GM18951 (cell line): ENCODE measurements around the gene LSMEM2.
"Not testable (repeated sequence)": the region's sequence is repeated elsewhere in the genome, so short reads cannot be mapped to it uniquely, and the experiment has no call there.

Source experiments
- POLR2A ChIP-seq: IDR thresholded peaks from 4 replicates; pipeline ENCODE4 v1.6.1; 2011; ENCODE audit warnings: mild to moderate bottlenecking; ENCODE audit not compliant: insufficient read length, insufficient read depth; ENCODE audit errors: extremely low read depth
- in situ Hi-C: fragments of 300-500 bp; cut with MboI; formaldehyde crosslinking; loops from one replicate; pipeline ENCODE4 v1.12.0; 2022; ENCODE audit warnings: low sequenced_read_pairs, mixed read lengths, inconsistent platforms; ENCODE audit not compliant: unreplicated experiment

LSMEM2 gene

DNA sequence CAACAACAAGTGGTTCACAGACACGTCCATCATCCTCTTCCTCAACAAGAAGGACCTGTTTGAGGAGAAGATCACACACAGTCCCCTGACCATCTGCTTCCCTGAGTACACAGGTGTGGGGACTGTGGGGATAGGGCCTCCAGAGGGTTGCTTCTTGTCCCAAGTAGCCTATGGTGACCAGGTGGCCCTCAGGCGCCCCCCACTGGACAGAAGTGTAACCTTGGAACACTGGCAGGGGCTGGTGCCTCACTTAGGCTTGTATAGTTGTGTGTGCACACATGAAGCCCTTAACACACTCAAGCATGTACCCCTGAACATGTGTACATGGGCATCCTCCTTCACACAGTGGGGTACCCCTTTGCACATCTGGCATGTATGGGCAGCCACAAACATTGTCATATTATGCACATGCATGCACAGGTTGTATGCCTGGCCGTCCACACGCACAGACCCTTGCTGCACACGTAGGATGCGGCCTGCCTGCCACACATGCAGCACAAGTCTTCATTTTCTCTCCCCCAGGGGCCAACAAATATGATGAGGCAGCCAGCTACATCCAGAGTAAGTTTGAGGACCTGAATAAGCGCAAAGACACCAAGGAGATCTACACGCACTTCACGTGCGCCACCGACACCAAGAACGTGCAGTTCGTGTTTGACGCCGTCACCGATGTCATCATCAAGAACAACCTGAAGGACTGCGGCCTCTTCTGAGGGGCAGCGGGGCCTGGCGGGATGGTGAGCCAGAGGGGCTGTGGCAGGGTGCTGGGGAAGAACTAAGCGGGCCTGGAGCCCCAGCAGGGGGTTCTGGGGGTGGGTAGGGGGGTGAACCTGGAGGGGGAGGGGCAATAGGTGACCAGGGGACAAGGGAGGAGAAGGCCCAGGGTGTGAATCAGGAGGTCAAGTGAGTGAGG lies 21.7 kb upstream of the LSMEM2 start:
- in situ Hi-C loops, result no loop called here
- TF ChIP-seq POLR2A, result no peak

DNA sequence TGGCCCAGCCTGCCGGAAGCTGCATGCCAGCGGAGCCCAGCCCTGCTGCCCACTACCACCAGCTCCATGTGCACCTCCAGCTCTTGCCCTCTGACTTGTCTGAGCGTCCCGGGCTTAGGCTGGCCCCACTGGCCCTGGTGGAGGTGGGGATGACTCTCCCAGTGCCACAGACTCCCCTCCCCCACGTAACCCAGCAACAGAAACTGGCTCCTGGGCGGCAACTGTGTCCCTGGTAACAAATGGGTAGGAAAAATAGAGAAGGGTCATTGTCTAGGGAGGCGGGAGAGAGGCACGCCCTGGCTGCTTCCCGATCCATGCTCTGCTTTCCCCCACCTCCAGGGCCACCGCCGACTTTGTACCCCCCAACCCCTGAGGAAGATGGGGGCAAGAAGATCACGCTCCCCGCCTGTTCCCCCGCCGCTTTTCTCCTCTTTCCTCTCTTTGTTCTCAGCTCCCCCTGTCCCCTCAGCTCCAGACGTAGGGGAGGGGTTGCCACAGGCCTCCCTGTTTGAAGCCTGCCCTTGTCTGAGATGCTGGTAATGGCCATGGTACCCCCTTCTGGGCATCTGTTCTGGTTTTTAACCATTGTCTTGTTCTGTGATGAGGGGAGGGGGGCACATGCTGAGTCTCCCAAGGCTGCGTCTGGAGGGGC lies 20.7 kb upstream of the LSMEM2 start:
- in situ Hi-C loops, result no loop called here
- TF ChIP-seq POLR2A, result no peak

DNA sequence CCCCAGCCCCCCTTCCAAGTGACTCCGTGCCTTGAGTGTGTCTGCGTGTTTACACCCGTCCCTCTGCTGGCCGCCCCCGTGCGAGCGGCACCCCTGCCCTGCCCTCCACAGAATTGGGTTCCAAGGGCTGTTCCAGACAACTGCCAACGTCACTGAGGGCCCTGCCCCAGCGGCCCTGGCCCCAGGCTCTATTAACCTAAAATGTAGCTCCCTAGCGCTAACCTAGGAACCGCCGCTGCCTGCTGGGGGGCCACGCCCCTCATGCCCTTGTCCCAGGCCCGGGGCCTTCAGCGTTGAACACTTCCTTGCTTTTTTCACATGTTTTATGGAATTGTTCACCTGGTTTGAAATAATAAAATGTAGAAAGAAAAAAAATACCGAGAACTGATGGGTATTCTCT lies 19.9 kb upstream of the LSMEM2 start:
- in situ Hi-C loops, result no loop called here
- no peak for TF ChIP-seq POLR2A

- no peak for TF ChIP-seq POLR2A
- in situ Hi-C loops, result no loop called here
Observed at GRCh38 chr3:50259432-50260026, 19.4 kb upstream of the LSMEM2 start.

DNA sequence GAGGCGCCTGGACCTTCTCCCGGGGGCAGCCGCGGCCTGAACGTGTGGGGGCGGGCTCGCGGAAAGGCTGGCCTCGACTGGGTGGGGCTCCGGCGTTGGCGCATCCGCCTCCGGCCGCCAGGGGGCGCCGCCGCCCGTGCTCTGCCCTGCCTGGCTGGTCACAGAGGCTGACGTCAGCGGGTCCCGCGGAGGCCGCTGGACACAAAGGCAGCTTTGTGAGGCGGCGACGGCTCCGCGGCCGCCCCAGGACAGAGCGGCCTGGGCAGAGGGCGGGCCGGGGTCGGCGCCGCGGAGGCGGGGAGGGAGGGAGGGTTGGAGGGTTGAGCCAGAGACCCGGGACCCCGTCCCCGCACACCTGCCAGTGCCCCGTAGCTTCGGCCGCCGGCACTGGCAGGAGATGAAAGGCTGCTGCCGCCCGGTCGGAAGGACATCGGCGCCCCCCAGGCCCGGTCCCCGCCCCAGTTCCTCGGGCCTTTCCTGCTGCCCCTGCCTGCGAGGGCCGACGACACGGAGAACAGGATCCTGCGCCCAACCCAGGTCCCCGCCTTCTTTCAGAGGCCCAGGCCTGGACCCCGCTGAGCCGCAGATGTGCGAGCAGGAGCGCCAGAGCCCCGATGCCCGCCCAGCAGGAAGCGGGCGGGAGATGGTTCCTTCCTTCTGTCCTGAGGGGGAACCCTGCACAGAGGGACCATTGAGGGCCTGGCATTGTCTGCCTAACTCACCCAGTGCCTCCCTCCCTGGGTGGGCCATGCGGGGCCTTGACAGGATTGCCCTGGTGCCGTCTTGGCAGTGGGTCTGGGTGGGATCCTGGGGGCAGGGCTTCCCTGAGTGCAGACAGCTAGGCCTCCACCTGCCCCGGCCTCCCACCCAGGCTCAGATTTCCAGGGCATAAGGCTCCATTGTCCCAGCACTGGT lies 18.6 kb upstream of the LSMEM2 start:
- TF ChIP-seq POLR2A, result peak; percentile 53
- in situ Hi-C loops, result no loop called here

DNA sequence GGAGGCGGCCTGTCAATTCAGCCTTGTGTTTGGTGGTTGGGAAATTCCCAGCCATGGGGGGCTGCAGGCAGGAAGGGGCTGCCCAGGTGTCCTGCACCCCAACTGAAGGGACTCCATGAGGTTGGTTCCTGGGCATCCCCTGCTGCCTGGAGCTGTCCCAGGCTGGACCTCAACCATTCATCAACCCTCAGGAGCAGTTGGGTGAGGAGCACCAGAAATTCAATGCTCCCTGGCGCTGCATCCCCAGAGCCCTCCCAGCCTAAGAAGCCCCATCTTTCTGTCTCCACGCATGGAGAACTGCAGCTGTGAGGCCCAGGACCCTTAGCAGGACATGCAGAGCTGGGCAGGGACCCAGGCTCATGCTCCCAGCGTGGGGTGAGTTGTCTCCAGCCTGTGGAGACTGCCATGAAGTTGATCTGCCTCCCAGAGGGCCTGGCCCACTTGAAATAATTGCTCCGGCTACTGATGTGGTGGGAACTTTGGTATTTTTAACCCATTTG lies 17.9 kb upstream of the LSMEM2 start:
- in situ Hi-C loops, result no loop called here
- TF ChIP-seq POLR2A, result no peak

DNA sequence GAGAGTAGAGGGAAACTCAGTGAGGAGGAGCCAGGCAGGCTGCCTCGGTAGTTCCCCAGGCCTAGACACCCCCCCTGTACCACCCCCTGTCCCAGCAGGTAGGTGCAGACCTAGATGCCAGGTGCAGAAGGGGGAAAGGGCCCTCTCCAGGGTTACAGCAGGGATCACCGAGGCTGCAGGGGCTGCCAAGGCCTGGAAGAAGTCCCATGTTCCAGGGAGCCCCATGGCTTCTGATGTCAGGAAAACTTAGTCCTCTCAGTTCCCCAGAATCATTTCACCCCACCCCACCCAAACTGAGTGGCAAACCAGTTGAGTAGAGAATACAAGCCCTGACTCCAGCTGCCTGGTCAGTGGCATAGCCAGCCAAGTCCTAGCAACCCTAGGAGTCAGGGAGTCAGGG lies 17.4 kb upstream of the LSMEM2 start:
- in situ Hi-C loops, result no loop called here
- TF ChIP-seq POLR2A, result no peak

DNA sequence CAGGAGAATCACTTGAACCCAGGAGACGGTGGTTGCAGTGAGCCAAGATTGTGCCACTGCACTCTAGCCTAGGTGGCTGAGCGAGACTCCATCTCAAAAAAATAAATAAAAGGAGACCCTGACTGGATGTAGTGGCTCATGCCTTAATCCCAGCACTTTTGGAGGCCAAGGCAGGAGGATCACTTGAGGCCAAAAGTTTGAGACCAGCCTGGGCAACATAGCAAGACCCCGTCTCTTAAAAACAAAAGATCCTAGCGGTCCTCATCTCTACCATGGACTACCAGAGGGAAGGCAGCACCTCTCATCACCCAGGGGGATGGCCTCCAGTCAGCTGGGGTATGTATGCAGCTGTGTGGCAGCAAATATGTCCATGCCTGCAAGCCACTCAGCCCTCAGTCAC lies 16.7 kb upstream of the LSMEM2 start:
- in situ Hi-C loops, result not testable (repeated sequence)

GRCh38 chr3:50262778-50263177 lies 16.1 kb upstream of the LSMEM2 start:
- TF ChIP-seq POLR2A, result no peak
- in situ Hi-C loops, result no loop called here

DNA sequence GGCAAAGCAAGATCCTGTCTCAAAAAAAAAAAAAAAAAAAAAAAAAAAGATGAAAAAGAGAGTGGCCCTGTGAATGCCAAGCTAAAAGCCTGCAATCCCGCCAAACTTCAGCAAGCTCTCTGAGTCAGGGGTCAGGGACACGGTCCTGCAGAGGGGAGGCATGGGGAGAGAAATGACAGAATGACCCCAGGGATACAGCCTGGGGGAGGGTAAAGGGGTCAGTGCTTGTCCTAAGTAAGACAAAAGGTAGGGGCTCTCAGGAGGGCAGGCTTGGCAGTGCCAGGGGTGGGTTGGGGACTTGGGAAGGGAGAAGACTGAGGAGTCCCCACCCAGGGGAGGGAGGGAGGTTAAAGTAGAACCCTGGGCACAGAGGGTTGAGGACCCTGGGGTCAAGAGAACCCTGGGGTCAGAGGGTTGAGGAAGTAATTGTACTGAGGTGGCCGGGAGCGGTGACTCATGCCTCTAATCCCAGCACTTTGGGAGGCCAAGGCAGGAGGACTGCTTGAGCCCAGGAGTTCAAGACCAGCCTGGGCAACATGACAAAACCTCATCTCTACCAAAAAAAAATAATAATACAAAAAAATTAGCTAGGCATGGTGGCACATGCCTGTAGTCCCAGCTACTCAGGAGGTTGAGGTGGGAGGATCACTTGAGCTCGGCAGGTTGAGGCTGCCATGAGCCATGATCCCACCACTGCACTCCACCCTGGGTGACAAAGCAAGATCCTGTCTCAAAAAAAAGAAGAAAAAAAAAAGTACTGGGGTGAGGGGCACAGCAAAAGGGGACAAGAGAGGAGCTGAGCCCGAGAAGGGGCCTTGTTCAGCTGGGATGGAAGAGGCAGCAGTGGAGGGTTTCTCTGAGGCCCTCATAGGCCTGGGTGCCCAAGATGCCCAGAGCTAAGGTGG lies 15.2 kb upstream of the LSMEM2 start:
- in situ Hi-C loops, result no loop called here
- no peak for TF ChIP-seq POLR2A

DNA sequence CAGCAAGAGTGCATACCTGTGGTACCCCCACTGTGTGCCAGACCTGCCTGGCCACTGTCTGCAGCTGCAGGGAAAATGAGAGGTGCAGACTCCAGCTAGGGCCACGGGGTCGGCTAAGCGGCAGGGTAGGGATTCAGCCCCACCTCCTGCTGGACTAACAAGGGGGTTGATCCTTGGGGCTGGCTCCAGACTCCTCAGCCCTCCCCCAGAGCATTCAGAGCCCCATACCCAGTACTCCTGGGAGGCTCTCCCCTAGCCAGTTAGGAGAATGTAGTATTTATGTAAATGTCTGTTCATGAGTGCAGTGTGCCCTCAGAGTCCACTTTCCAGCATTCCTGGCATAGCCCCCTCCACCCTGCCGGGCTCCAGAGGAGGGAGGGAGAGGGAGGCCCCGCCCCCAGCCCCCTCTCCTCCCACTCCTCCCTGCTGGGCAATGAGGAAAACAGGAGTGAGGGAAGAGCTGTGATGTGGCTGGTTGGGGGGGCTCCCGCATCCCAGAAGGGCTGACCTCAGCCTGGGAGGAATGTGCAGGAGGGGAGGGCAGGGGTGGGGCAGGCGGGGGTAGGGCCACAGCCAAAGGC lies 14.4 kb upstream of the LSMEM2 start:
- in situ Hi-C loops, result no loop called here

More for the DNA sequence above, 14.4 kb upstream of the LSMEM2 start:
- TF ChIP-seq POLR2A, result no peak
